ENCODE results near the gene DOCK11.

DOCK11 gene

GRCh38 chrX:118615141-118615540 is 119.5 kb downstream of the DOCK11 start:
- DNase-seq, result no peak
- Histone ChIP-seq H3K27me3 (replicated peaks; ENCODE audit: control insufficient read depth, insufficient read depth, low read length, poor library complexity, severe bottlenecking) (no peaks in the 10 kb centered on the region), H3K9me3 (ENCODE audit: control insufficient read depth, low read length) (no peaks in the 10 kb centered on the region), H3K27ac (ENCODE audit: insufficient read depth, low read length, poor library complexity, severe bottlenecking) (no peak overlapping the region), H3K36me3 (ENCODE audit: control insufficient read depth, insufficient read depth, low read length) (peaks cover 29% of the 10 kb centered on the region), H3K4me1 (ENCODE audit: control insufficient read depth, insufficient read depth, low read length, poor library complexity, severe bottlenecking) (no peaks in the 10 kb centered on the region), H3K4me3 (ENCODE audit: insufficient read depth, low read depth, low read length, poor library complexity, severe bottlenecking) (no peak overlapping the region)

GRCh38 chrX:118621081-118621759 is 125.6 kb downstream of the DOCK11 start:
- Histone ChIP-seq H3K27ac (ENCODE audit: insufficient read depth, low read length, poor library complexity, severe bottlenecking) (no peak overlapping the region), H3K36me3 (ENCODE audit: control insufficient read depth, insufficient read depth, low read length) (peaks cover 13% of the 10 kb centered on the region)

DNA sequence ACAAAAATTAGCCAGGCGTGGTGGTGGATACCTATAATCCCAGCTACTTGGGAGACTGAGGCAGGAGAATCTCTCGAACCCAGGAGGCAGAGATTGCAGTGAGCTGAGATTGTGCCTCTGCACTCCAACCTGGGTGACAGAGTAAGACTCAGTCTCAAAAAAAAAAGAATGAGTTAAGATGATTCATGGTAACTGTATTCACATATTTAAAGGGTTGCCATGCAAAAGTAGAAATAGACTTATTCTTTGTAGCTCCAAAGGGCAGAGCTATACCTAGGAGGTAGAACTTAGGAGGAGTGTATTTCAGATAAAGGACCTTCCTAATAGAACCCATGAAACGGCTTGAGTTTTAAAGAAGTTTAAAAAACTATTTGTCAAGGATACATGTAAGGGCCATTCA is 127.4 kb downstream of the DOCK11 start:
- no peak overlapping the region for H3K4me3 ChIP-seq (ENCODE audit: insufficient read depth, low read depth, low read length, poor library complexity, severe bottlenecking)
- no peaks in the 10 kb centered on the region for H3K4me1 ChIP-seq (ENCODE audit: control insufficient read depth, insufficient read depth, low read length, poor library complexity, severe bottlenecking)
- no peak for DNase-seq
- no peak overlapping the region for H3K27ac ChIP-seq (ENCODE audit: insufficient read depth, low read length, poor library complexity, severe bottlenecking)
- H3K9me3 ChIP-seq (ENCODE audit: control insufficient read depth, low read length), result no peaks in the 10 kb centered on the region
- H3K36me3 ChIP-seq (ENCODE audit: control insufficient read depth, insufficient read depth, low read length), result peaks cover 26% of the 10 kb centered on the region
- no peaks in the 10 kb centered on the region for H3K27me3 ChIP-seq (replicated peaks; ENCODE audit: control insufficient read depth, insufficient read depth, low read length, poor library complexity, severe bottlenecking)

More at GRCh38 chrX:118621081-118621759, 125.6 kb downstream of the DOCK11 start:
- no peaks in the 10 kb centered on the region for H3K9me3 ChIP-seq (ENCODE audit: control insufficient read depth, low read length)
- H3K4me3 ChIP-seq (ENCODE audit: insufficient read depth, low read depth, low read length, poor library complexity, severe bottlenecking), result no peak overlapping the region
- no peak for DNase-seq
- H3K4me1 ChIP-seq (ENCODE audit: control insufficient read depth, insufficient read depth, low read length, poor library complexity, severe bottlenecking), result no peaks in the 10 kb centered on the region
- H3K27me3 ChIP-seq (replicated peaks; ENCODE audit: control insufficient read depth, insufficient read depth, low read length, poor library complexity, severe bottlenecking), result no peaks in the 10 kb centered on the region

DNA sequence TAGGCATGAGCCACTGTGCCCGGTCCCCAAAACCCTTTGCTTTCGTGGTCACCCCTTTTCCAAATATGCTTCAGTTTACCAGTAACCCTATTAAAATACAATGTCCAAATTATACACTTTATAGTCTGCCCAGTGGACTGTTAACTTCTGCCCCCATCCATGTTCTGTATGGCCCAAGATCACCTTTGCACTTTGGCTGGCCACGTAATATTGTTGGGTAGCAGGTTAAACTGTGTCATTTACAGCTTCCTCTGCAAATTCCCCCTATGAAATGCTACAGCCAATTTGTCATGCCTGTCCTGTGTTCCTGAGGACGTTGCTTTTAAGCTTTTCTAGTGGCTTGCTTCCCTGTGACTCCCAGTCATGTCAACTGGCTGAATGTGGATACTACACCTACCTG is 130.7 kb downstream of the DOCK11 start:
- no peaks in the 10 kb centered on the region for H3K4me1 ChIP-seq (ENCODE audit: control insufficient read depth, insufficient read depth, low read length, poor library complexity, severe bottlenecking)
- no peaks in the 10 kb centered on the region for H3K9me3 ChIP-seq (ENCODE audit: control insufficient read depth, low read length)
- peaks cover 42% of the 10 kb centered on the region for H3K36me3 ChIP-seq (ENCODE audit: control insufficient read depth, insufficient read depth, low read length)

DNA sequence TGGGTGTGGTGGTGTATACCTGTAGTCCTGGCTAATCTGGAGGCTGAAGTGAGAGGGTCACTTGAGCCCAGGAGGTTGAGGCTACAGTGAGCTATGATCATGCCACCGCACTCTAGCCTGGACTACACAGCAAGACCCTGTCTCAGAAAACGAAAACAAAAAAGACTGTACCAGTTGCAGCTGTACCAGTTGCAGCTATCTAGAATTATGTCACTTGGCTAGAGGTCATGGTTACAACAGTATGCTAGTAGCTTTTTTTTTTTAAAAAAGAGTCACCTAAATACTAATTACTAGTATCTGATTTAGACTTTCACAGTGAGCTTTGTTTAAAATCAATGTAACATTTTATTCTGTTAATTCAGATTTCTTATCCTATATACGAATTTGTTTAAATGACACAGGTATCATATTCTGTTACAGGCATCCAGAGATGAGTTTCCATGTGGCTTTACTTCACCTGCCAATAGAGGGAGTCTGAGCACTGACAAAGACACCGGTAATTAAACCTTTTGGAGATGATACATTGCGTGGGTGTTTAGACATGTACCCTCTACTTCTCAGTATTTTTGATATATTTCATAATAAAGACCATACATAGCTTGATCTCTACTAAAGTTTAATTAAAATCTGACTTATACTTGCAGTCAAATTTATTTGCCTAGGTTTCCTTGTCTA is 131.6 kb downstream of the DOCK11 start:
- no peaks in the 10 kb centered on the region for H3K4me1 ChIP-seq (ENCODE audit: control insufficient read depth, insufficient read depth, low read length, poor library complexity, severe bottlenecking)
- no peak overlapping the region for H3K27ac ChIP-seq (ENCODE audit: insufficient read depth, low read length, poor library complexity, severe bottlenecking)
- no peak for DNase-seq
- peaks cover 42% of the 10 kb centered on the region for H3K36me3 ChIP-seq (ENCODE audit: control insufficient read depth, insufficient read depth, low read length)
- no peak overlapping the region for H3K4me3 ChIP-seq (ENCODE audit: insufficient read depth, low read depth, low read length, poor library complexity, severe bottlenecking)
- no peaks in the 10 kb centered on the region for H3K9me3 ChIP-seq (ENCODE audit: control insufficient read depth, low read length)
- H3K27me3 ChIP-seq (replicated peaks; ENCODE audit: control insufficient read depth, insufficient read depth, low read length, poor library complexity, severe bottlenecking), result no peaks in the 10 kb centered on the region

More for the DNA sequence above, 130.7 kb downstream of the DOCK11 start:
- no peak overlapping the region for H3K4me3 ChIP-seq (ENCODE audit: insufficient read depth, low read depth, low read length, poor library complexity, severe bottlenecking)
- no peaks in the 10 kb centered on the region for H3K27me3 ChIP-seq (replicated peaks; ENCODE audit: control insufficient read depth, insufficient read depth, low read length, poor library complexity, severe bottlenecking)
- no peak overlapping the region for H3K27ac ChIP-seq (ENCODE audit: insufficient read depth, low read length, poor library complexity, severe bottlenecking)
- DNase-seq, result no peak

- Histone ChIP-seq H3K4me3 (ENCODE audit: insufficient read depth, low read depth, low read length, poor library complexity, severe bottlenecking) (no peak overlapping the region), H3K36me3 (ENCODE audit: control insufficient read depth, insufficient read depth, low read length) (peaks cover 50% of the 10 kb centered on the region), H3K4me1 (ENCODE audit: control insufficient read depth, insufficient read depth, low read length, poor library complexity, severe bottlenecking) (no peaks in the 10 kb centered on the region), H3K27ac (ENCODE audit: insufficient read depth, low read length, poor library complexity, severe bottlenecking) (no peak overlapping the region), H3K27me3 (replicated peaks; ENCODE audit: control insufficient read depth, insufficient read depth, low read length, poor library complexity, severe bottlenecking) (no peaks in the 10 kb centered on the region), H3K9me3 (ENCODE audit: control insufficient read depth, low read length) (no peaks in the 10 kb centered on the region)
- no peak for DNase-seq
These were observed 135.2 kb downstream of the DOCK11 start for GRCh38 chrX:118630848-118631247.

GRCh38 chrX:118631586-118631985 is 136.0 kb downstream of the DOCK11 start:
- Histone ChIP-seq H3K36me3 (ENCODE audit: control insufficient read depth, insufficient read depth, low read length) (peaks cover 57% of the 10 kb centered on the region), H3K4me3 (ENCODE audit: insufficient read depth, low read depth, low read length, poor library complexity, severe bottlenecking) (no peak overlapping the region), H3K4me1 (ENCODE audit: control insufficient read depth, insufficient read depth, low read length, poor library complexity, severe bottlenecking) (no peaks in the 10 kb centered on the region), H3K27me3 (replicated peaks; ENCODE audit: control insufficient read depth, insufficient read depth, low read length, poor library complexity, severe bottlenecking) (no peaks in the 10 kb centered on the region), H3K9me3 (ENCODE audit: control insufficient read depth, low read length) (no peaks in the 10 kb centered on the region), H3K27ac (ENCODE audit: insufficient read depth, low read length, poor library complexity, severe bottlenecking) (no peak overlapping the region)
- no peak for DNase-seq

- H3K27me3 ChIP-seq (replicated peaks; ENCODE audit: control insufficient read depth, insufficient read depth, low read length, poor library complexity, severe bottlenecking), result no peaks in the 10 kb centered on the region
- no peak for DNase-seq
- no peak overlapping the region for H3K4me3 ChIP-seq (ENCODE audit: insufficient read depth, low read depth, low read length, poor library complexity, severe bottlenecking)
- H3K9me3 ChIP-seq (ENCODE audit: control insufficient read depth, low read length), result no peaks in the 10 kb centered on the region
- peaks cover 47% of the 10 kb centered on the region for H3K36me3 ChIP-seq (ENCODE audit: control insufficient read depth, insufficient read depth, low read length)
- H3K27ac ChIP-seq (ENCODE audit: insufficient read depth, low read length, poor library complexity, severe bottlenecking), result no peak overlapping the region
- no peaks in the 10 kb centered on the region for H3K4me1 ChIP-seq (ENCODE audit: control insufficient read depth, insufficient read depth, low read length, poor library complexity, severe bottlenecking)
These were observed 137.2 kb downstream of the DOCK11 start for GRCh38 chrX:118632862-118633261.

- no peaks in the 10 kb centered on the region for H3K27me3 ChIP-seq (replicated peaks; ENCODE audit: control insufficient read depth, insufficient read depth, low read length, poor library complexity, severe bottlenecking)
- DNase-seq, result no peak
- H3K36me3 ChIP-seq (ENCODE audit: control insufficient read depth, insufficient read depth, low read length), result peaks cover 46% of the 10 kb centered on the region
- no peaks in the 10 kb centered on the region for H3K9me3 ChIP-seq (ENCODE audit: control insufficient read depth, low read length)
- no peak overlapping the region for H3K4me3 ChIP-seq (ENCODE audit: insufficient read depth, low read depth, low read length, poor library complexity, severe bottlenecking)
- no peaks in the 10 kb centered on the region for H3K4me1 ChIP-seq (ENCODE audit: control insufficient read depth, insufficient read depth, low read length, poor library complexity, severe bottlenecking)
- H3K27ac ChIP-seq (ENCODE audit: insufficient read depth, low read length, poor library complexity, severe bottlenecking), result no peak overlapping the region
These were observed 137.9 kb downstream of the DOCK11 start for GRCh38 chrX:118633530-118633929.

DNA sequence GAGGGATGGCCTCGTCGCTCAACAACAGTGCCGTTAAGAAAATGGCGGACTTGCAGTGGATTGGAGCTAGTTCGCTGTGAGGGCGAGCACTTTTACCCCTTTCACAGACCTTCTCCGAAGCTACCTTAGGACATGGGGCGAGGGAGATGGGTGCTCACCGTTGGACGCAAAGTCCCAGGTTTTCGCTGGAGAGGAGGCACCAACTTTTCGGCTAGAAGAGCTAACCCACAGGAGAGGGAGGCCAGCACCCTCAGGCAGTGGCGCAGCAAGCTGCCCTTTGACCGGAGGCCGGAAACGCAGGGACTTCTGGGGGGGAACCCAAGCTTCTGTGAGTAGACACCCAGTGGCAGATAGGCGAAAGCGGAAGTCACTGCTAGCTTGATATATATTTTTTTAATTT is 138.7 kb downstream of the DOCK11 start:
- H3K9me3 ChIP-seq (ENCODE audit: control insufficient read depth, low read length), result no peaks in the 10 kb centered on the region
- H3K27ac ChIP-seq (ENCODE audit: insufficient read depth, low read length, poor library complexity, severe bottlenecking), result no peak overlapping the region
- no peak overlapping the region for H3K4me3 ChIP-seq (ENCODE audit: insufficient read depth, low read depth, low read length, poor library complexity, severe bottlenecking)
- peaks cover 42% of the 10 kb centered on the region for H3K36me3 ChIP-seq (ENCODE audit: control insufficient read depth, insufficient read depth, low read length)
- H3K4me1 ChIP-seq (ENCODE audit: control insufficient read depth, insufficient read depth, low read length, poor library complexity, severe bottlenecking), result no peaks in the 10 kb centered on the region
- no peak for DNase-seq
- no peaks in the 10 kb centered on the region for H3K27me3 ChIP-seq (replicated peaks; ENCODE audit: control insufficient read depth, insufficient read depth, low read length, poor library complexity, severe bottlenecking)

Measured in effector memory CD4-positive, alpha-beta T cell (primary cell).